Activated CD8-positive, alpha-beta memory T cell treated with anti-CD3 and anti-CD28 coated beads for 4 hours (primary cell): ENCODE results near the gene TPPP.

ENCODE experiments used
- DNase-seq, 2 donors: peaks; one replicate each; pipeline ENCODE4 v3.0.0-alpha.2; 2020; ENCODE audit warnings: low read depth in 2 of 2

TPPP gene

GRCh38 chr5:665541-665955 lies 27.6 kb downstream of the TPPP start:
- no peak for DNase-seq

- no peak for DNase-seq
Observed at GRCh38 chr5:664994-665360, 28.2 kb downstream of the TPPP start.

- DNase-seq = no peak
Observed at GRCh38 chr5:664343-664993, 28.7 kb downstream of the TPPP start.

- no peak for DNase-seq
Observed at GRCh38 chr5:663436-664342, 29.5 kb downstream of the TPPP start.

GRCh38 chr5:662751-663435 lies 30.3 kb downstream of the TPPP start:
- DNase-seq = no peak

GRCh38 chr5:661891-662750 lies 31.0 kb downstream of the TPPP start:
- no peak for DNase-seq

GRCh38 chr5:660491-661030 lies 32.6 kb downstream of the TPPP start:
- DNase-seq = no peak

GRCh38 chr5:659496-660263 lies 33.5 kb downstream of the TPPP start:
- no peak for DNase-seq

- DNase-seq = no peak
Observed at GRCh38 chr5:658103-658502, 35.0 kb downstream of the TPPP start.

GRCh38 chr5:657570-657969 lies 35.6 kb downstream of the TPPP start:
- DNase-seq = no peak

- DNase-seq = no peak
Observed at GRCh38 chr5:655406-655805, 37.7 kb downstream of the TPPP start.

- DNase-seq = no peak
Observed at GRCh38 chr5:654071-654778, 38.9 kb downstream of the TPPP start.

- no peak for DNase-seq
Observed at GRCh38 chr5:652773-653350, 40.3 kb downstream of the TPPP start.

GRCh38 chr5:652023-652515 lies 41.1 kb downstream of the TPPP start:
- DNase-seq = no peak

GRCh38 chr5:651296-652022 lies 41.7 kb downstream of the TPPP start:
- DNase-seq = no peak

- DNase-seq = no peak
Observed at GRCh38 chr5:647727-648126, 45.4 kb downstream of the TPPP start.

- no peak for DNase-seq
Observed at GRCh38 chr5:647311-647710, 45.8 kb downstream of the TPPP start.

- DNase-seq = no peak
Observed at GRCh38 chr5:646396-647201, 46.6 kb downstream of the TPPP start.
